Smooth muscle cell (in vitro differentiated cells): ENCODE measurements around the gene SPATS2L. TPM values are rescaled to one million over a fixed set of nuclear protein-coding genes. Genes with fewer than 3 reads are reported as not detected.
A peak's percentile ranks its signal among the peaks of the same experiment; 100 is the strongest.

ENCODE experiments used
- DNase-seq: peaks from one replicate; lab custom pipeline; 2025; ENCODE audit not compliant: unreplicated experiment; lab: John Stamatoyannopoulos, UW
- H2AFZ ChIP-seq: fragments of 200-600 bp; sonication (generic); 2 replicates; pipeline ENCODE4 v1.6.0; 2016; ENCODE audit warnings: antibody characterized with exemption, low read depth, mild to moderate bottlenecking
- H3F3A ChIP-seq: fragments of 200-600 bp; sonication (generic); 2 replicates; pipeline ENCODE4 v1.6.0; 2017; ENCODE audit warnings: antibody characterized with exemption, low read depth
- H3K27ac ChIP-seq: fragments of 200-600 bp; sonication (generic); 2 replicates; pipeline ENCODE4 v1.5.1; 2016; ENCODE audit warnings: low read depth, mild to moderate bottlenecking
- H3K27me3 ChIP-seq: fragments of 200-600 bp; sonication (generic); 2 replicates; pipeline ENCODE4 v1.6.1; 2016; ENCODE audit warnings: low read depth, mild to moderate bottlenecking
- H3K36me3 ChIP-seq: fragments of 200-600 bp; sonication (generic); 2 replicates; pipeline ENCODE4 v1.5.1; 2016; ENCODE audit warnings: low read depth
- H3K4me1 ChIP-seq: fragments of 200-600 bp; sonication (generic); 2 replicates; pipeline ENCODE4 v1.5.1; 2016; ENCODE audit warnings: low read depth
- H3K4me2 ChIP-seq: fragments of 200-600 bp; sonication (generic); 2 replicates; pipeline ENCODE4 v1.6.0; 2016; ENCODE audit warnings: mild to moderate bottlenecking
- H3K4me3 ChIP-seq: fragments of 200-600 bp; sonication (generic); 2 replicates; pipeline ENCODE4 v1.5.1; 2016; ENCODE audit warnings: mild to moderate bottlenecking
- H3K79me2 ChIP-seq: fragments of 200-600 bp; sonication (generic); 2 replicates; pipeline ENCODE4 v1.6.0; 2016; ENCODE audit warnings: low read depth, mild to moderate bottlenecking
- H3K9ac ChIP-seq: fragments of 200-600 bp; sonication (generic); 2 replicates; pipeline ENCODE4 v1.6.0; 2016; ENCODE audit warnings: low read depth
- H3K9me3 ChIP-seq: fragments of 200-600 bp; sonication (generic); replicated peaks from 2 replicates; pipeline ENCODE4 v1.5.1; 2016; ENCODE audit warnings: low read depth
- H4K20me1 ChIP-seq: fragments of 200-600 bp; sonication (generic); 2 replicates; pipeline ENCODE4 v1.6.0; 2016; ENCODE audit warnings: low read depth
- CTCF ChIP-seq: fragments of 200-600 bp; sonication (generic); IDR thresholded peaks from 2 replicates; pipeline ENCODE4 v1.5.1; 2017; ENCODE audit warnings: borderline replicate concordance, mild to moderate bottlenecking, antibody characterized with exemption; ENCODE audit not compliant: insufficient read depth, poor library complexity, severe bottlenecking
- WGBS: methylation state at CpG from one replicate; pipeline ENCODE4 v1.1.7; 2016; ENCODE audit warnings: low lambda C conversion rate; 5-methylcytosine and 5-hydroxymethylcytosine counted together
- polyA plus RNA-seq: library from polyadenylated mRNA; unstranded; fragments of >200 nt; fragmentation: Nextera tagmentation; extraction: Ambion mirVana; gene quantifications from 2 replicates; pipeline ENCODE4 v1.2.1, GENCODE V29; 2016
- total RNA-seq: library from RNA; depleted of rRNA; stranded (reverse); fragments of >200 nt; gene quantifications from 2 replicates; pipeline ENCODE4 v1.2.3, GENCODE V29; 2014

Gene SPATS2L
- total and polyA plus RNA-seq, 2 experiments from 2014 or later: 356 to 432 TPM

GRCh38 chr2:200258881-200259576 lies 47.5 kb upstream of the SPATS2L start:
- no peaks in the 10 kb centered on the region for H3K79me2 ChIP-seq
- H3K4me2 ChIP-seq: no peak overlapping the region
- H3K27me3 ChIP-seq: no peaks in the 10 kb centered on the region
- TF ChIP-seq CTCF: no peak
- no peak overlapping the region for H2AFZ ChIP-seq
- no peak for DNase-seq
- no peaks in the 10 kb centered on the region for H3K4me1 ChIP-seq
- H3K27ac ChIP-seq: peak overlapping the region; percentile 21
- no peaks in the 10 kb centered on the region for H3F3A ChIP-seq
- no peaks in the 10 kb centered on the region for H3K9me3 ChIP-seq
- H3K36me3 ChIP-seq: no peaks in the 10 kb centered on the region
- no peaks in the 10 kb centered on the region for H4K20me1 ChIP-seq
- no peak overlapping the region for H3K4me3 ChIP-seq
- H3K9ac ChIP-seq: no peak overlapping the region
- WGBS: 88% methylated on average over 7 of the region's 7 CpGs

GRCh38 chr2:200259577-200259957 lies 46.9 kb upstream of the SPATS2L start:
- Histone ChIP-seq H3K79me2 (no peaks in the 10 kb centered on the region), H3K27ac (peak overlapping the region; percentile 21), H3K4me2 (no peak overlapping the region), H3K4me1 (no peaks in the 10 kb centered on the region), H2AFZ (no peak overlapping the region), H3F3A (no peaks in the 10 kb centered on the region), H3K4me3 (no peak overlapping the region), H3K27me3 (no peaks in the 10 kb centered on the region), H3K9me3 (no peaks in the 10 kb centered on the region), H3K36me3 (no peaks in the 10 kb centered on the region), H4K20me1 (no peaks in the 10 kb centered on the region), H3K9ac (no peak overlapping the region)
- TF ChIP-seq CTCF: no peak
- WGBS: 73% methylated on average over 5 of the region's 5 CpGs
- no peak for DNase-seq

- Histone ChIP-seq H3K36me3 (no peaks in the 10 kb centered on the region), H3K9me3 (no peaks in the 10 kb centered on the region), H3K27me3 (no peaks in the 10 kb centered on the region), H3K27ac (no peak overlapping the region), H3K9ac (no peak overlapping the region), H3F3A (no peaks in the 10 kb centered on the region), H2AFZ (no peak overlapping the region), H3K4me2 (no peak overlapping the region), H4K20me1 (no peaks in the 10 kb centered on the region), H3K4me3 (no peak overlapping the region), H3K4me1 (no peaks in the 10 kb centered on the region), H3K79me2 (no peaks in the 10 kb centered on the region)
- no peak for DNase-seq
- WGBS: 98% methylated on average over 2 of the region's 2 CpGs
- TF ChIP-seq CTCF: no peak
Measured at GRCh38 chr2:200262047-200262446, 44.4 kb upstream of the SPATS2L start.

GRCh38 chr2:200263279-200263678 lies 43.2 kb upstream of the SPATS2L start:
- Histone ChIP-seq H3K36me3 (no peaks in the 10 kb centered on the region), H3K4me1 (no peaks in the 10 kb centered on the region), H3F3A (no peaks in the 10 kb centered on the region), H3K27me3 (no peaks in the 10 kb centered on the region), H3K4me3 (no peak overlapping the region), H3K4me2 (no peak overlapping the region), H2AFZ (no peak overlapping the region), H3K9me3 (no peaks in the 10 kb centered on the region), H3K27ac (no peak overlapping the region), H4K20me1 (no peaks in the 10 kb centered on the region), H3K79me2 (no peaks in the 10 kb centered on the region), H3K9ac (no peak overlapping the region)
- TF ChIP-seq CTCF: no peak
- no peak for DNase-seq
- 100% methylated on average over 1 of the region's 1 CpG for WGBS
